ENCODE results near the gene ZNF491. TPM values are rescaled to one million over a fixed set of nuclear protein-coding genes. Genes with fewer than 3 reads are reported as not detected.
"Not testable (repeated sequence)": the region's sequence is repeated elsewhere in the genome, so short reads cannot be mapped to it uniquely, and the experiment has no call there.

ZNF491 gene
- total RNA-seq, 4 donors from 2014 or later: 2.5 to 4.5 (median 3.7) TPM

DNA sequence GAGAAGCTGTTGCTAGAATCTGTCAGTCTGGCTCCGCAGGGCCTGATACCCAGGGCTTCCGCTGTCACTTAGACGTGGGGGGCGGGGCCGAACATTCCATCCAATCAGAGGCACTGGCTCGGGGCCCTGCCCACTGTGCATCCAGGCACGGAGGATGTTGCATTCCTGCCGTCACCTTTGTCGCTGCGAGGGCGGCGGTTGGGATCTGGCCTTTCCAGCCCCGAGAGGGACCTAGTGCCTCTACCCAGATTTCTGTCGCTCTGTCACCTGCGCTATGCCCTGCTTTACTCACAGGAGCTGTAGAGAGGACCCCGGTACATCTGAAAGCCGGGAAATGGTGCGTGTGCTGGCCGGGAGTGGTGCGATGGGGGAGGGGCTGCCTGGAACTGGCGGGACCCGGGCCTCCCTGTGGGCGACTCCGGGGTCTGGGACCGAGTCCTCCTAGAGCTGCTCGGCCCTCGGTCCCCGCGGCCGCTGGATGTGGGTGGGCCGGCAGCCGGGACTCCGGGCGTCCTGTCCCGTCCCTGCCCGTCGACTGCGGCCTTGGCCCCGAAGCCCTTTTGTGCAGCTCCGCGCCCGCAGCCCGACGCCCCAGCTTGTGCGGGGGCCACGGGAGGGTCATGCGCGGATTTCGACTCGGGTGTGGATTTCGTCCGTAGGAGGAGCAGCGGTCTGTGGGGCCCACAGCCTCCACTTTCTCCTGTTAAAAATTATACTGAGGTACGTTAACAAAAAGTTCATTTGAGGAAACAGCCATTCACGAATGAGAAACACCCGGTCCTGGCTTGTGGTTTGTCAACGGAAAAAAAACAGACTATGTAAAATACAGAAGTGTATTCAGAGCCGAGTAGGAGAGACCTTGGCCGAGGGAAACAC is 50.5 kb downstream of the ZNF491 start, which contains the start of gene ZNF439:
Gene ZNF439, plus strand, starts transcription at position 133 of the 876 bp plus-strand sequence. Its CDS starts 142 bp downstream, at position 275.
- under 1% methylated on average over 41 of the region's 59 CpGs for WGBS

DNA sequence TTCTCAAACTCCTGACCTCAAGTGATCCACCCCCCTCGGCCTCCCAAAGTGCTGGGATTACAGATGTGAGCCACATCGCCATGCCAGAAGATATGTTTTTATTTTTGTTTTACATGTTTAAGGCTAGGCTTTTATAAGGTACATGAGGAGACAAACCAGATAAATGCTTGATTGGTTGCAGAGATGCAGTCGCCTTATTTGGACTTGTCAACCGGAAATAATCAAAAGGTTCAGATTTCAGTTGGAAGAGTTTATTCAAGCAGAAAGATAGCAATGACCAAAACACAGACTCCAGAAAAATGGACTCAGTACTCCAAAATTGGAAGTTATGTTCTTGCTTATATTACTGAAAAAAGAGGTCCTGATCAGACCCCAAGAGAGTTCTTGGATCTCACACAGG is 52.0 kb downstream of the ZNF491 start:
- H3K27ac ChIP-seq (replicated peaks in 1 of 4); DNase-seq (ENCODE audit: extremely low spot score); H3K4me3 ChIP-seq; H3K27me3 ChIP-seq; H3K9me3 ChIP-seq; intact Hi-C loops (cut with DNase I): not testable (repeated sequence)
- 95% methylated on average over 4 of the region's 4 CpGs for WGBS
- peaks cover 15 to 25% (median 22%) of the 10 kb centered on the region in 4 donors for H3K4me1 ChIP-seq
- H3K36me3 ChIP-seq: peaks cover 0 to 13% (median 0%) of the 10 kb centered on the region in 4 donors

More for the DNA sequence above, 50.5 kb downstream of the ZNF491 start, which contains the start of gene ZNF439:
- Histone ChIP-seq H3K4me1 (peaks cover 15 to 25% (median 22%) of the 10 kb centered on the region in 4 donors), H3K9me3 (no peaks in the 10 kb centered on the region), H3K27me3 (no peaks in the 10 kb centered on the region), H3K27ac (replicated peaks in 1 of 4) (peak within 1 kb of the TSS; percentile 72 to 87 (median 76)), H3K4me3 (peak within 1 kb of the TSS; percentile 70 to 83 (median 76)), H3K36me3 (peaks cover 0 to 6% (median 0%) of the 10 kb centered on the region in 4 donors)
- TF ChIP-seq POLR2AphosphoS5 (IDR thresholded peaks at IDR 0.05): peak; percentile 78 to 83
- TF ChIP-seq POLR2A (IDR thresholded peaks at IDR 0.05; ENCODE audit: low read depth): no peak
- peak; percentile 98 for DNase-seq (ENCODE audit: extremely low spot score)
- intact Hi-C loops (cut with DNase I): no loop called here

DNA sequence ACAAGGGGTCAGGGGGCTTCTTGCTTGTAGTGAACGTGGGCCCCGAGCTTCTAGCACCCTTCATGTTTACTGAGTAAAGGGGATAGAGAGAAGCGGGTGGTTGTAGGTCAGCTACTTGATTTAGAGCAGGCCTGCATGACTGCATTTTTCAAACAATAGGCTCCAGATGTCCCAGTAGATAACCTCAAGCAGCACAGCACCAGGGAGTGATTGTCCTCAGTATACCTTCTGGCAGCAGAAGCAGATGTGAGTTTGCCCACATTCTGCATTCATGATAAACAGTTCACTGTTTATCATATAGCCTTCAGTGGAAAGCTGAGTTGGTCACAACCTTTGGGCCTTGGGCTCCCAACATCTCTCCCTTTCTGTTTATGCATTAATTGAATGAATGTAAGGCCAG is 55.0 kb downstream of the ZNF491 start:
- Histone ChIP-seq H3K9me3 (no peaks in the 10 kb centered on the region), H3K4me3 (no peak overlapping the region), H3K36me3 (peaks cover 0 to 20% (median 0%) of the 10 kb centered on the region in 4 donors), H3K4me1 (peaks cover 12 to 19% (median 17%) of the 10 kb centered on the region in 4 donors), H3K27me3 (no peaks in the 10 kb centered on the region), H3K27ac (replicated peaks in 1 of 4) (no peak overlapping the region)
- no peak for TF ChIP-seq POLR2AphosphoS5 (IDR thresholded peaks at IDR 0.05)
- TF ChIP-seq POLR2A (IDR thresholded peaks at IDR 0.05; ENCODE audit: low read depth): no peak
- intact Hi-C loops (cut with DNase I): no loop called here
- 75% methylated on average over 3 of the region's 3 CpGs for WGBS
- DNase-seq (ENCODE audit: extremely low spot score): no peak

DNA sequence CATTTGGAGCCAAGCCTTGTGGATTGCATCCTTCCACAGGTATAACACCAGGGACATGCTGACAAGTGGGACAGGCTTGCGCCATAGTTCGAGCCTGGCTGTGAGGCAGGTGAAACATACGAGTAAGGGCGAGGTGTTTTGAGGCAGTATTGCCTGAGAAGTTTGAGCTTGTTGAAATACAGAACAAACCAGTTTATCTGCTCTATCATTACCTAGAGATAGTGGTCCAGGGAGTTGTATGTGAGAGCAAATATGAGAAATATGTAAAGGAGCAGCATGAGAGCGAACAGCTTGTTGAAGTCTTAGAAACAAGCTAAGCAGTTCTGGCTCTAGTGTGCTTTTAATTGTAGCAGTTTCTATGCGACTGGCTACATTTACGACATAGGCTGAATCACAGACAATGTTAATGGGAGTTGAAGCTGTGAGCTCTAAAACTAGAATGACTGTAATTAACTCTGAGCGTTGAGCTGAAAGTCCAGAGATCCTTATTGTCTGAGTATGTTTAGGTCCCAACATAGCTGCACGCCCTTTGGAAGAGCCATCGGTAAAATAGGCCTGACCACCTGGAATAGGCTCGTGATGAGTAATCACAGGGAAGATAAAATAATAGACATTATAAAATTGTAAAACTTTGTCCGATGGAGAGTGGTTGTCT is 58.4 kb downstream of the ZNF491 start:
- intact Hi-C loops (cut with DNase I): no loop called here
- no peak for DNase-seq (ENCODE audit: extremely low spot score)
- H3K4me3 ChIP-seq: no peak overlapping the region

More for the DNA sequence above, 58.4 kb downstream of the ZNF491 start:
- no peak for TF ChIP-seq POLR2A (IDR thresholded peaks at IDR 0.05; ENCODE audit: low read depth)
- TF ChIP-seq EP300 (IDR thresholded peaks at IDR 0.05): no peak
- TF ChIP-seq, protein P1, sequence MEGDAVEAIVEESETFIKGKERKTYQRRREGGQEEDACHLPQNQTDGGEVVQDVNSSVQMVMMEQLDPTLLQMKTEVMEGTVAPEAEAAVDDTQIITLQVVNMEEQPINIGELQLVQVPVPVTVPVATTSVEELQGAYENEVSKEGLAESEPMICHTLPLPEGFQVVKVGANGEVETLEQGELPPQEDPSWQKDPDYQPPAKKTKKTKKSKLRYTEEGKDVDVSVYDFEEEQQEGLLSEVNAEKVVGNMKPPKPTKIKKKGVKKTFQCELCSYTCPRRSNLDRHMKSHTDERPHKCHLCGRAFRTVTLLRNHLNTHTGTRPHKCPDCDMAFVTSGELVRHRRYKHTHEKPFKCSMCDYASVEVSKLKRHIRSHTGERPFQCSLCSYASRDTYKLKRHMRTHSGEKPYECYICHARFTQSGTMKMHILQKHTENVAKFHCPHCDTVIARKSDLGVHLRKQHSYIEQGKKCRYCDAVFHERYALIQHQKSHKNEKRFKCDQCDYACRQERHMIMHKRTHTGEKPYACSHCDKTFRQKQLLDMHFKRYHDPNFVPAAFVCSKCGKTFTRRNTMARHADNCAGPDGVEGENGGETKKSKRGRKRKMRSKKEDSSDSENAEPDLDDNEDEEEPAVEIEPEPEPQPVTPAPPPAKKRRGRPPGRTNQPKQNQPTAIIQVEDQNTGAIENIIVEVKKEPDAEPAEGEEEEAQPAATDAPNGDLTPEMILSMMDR (IDR thresholded peaks at IDR 0.05): no peak
- no peak for TF ChIP-seq POLR2AphosphoS5 (IDR thresholded peaks at IDR 0.05)
- peaks cover 0 to 10% (median 1%) of the 10 kb centered on the region in 4 donors for H3K9me3 ChIP-seq
- WGBS: 96% methylated on average over 12 of the region's 12 CpGs
- H3K27me3 ChIP-seq: no peaks in the 10 kb centered on the region
- peaks cover 0 to 27% (median 0%) of the 10 kb centered on the region in 4 donors for H3K36me3 ChIP-seq
- H3K27ac ChIP-seq (replicated peaks in 1 of 4): no peak overlapping the region
- H3K4me1 ChIP-seq: no peaks in the 10 kb centered on the region

Other genes starting within 250 kb of the ZNF491 start
- gene ELOF1, start 239.3 kb upstream of the ZNF491 start, total RNA-seq: 10 to 100 TPM; 27.0 to 39.1 (median 30.5) TPM
- gene ACP5, start 220.9 kb upstream of the ZNF491 start, total RNA-seq: 10 to 100 TPM in 3 of 4 donors, 1 to 10 TPM in 1; 7.3 to 16.0 (median 13.3) TPM
- 10 to 100 TPM in 1 of 4 donors, 1 to 10 TPM in 3; 7.8 to 10.2 (median 7.9) TPM for gene ZNF627, start 201.0 kb upstream of the ZNF491 start, total RNA-seq
- 1 to 10 TPM; 3.1 to 6.7 (median 5.0) TPM for gene ZNF823, start 59.6 kb upstream of the ZNF491 start, total RNA-seq
- gene ZNF441, start 31.5 kb upstream of the ZNF491 start, total RNA-seq: 1 to 10 TPM; 5.6 to 7.9 (median 6.5) TPM
- gene ZNF440, start 15.8 kb downstream of the ZNF491 start, total RNA-seq: 1 to 10 TPM; 5.5 to 6.9 (median 6.3) TPM
- gene ZNF439, start 50.2 kb downstream of the ZNF491 start, total RNA-seq: 1 to 10 TPM; 6.5 to 9.1 (median 7.1) TPM
- gene ZNF69, start 89.3 kb downstream of the ZNF491 start, total RNA-seq: 1 to 10 TPM; 3.8 to 8.2 (median 6.9) TPM
- gene ZNF700, start 126.6 kb downstream of the ZNF491 start, total RNA-seq: 10 to 100 TPM in 2 of 4 donors, 1 to 10 TPM in 2; 7.6 to 12.0 (median 9.5) TPM
- gene ZNF763, start 166.5 kb downstream of the ZNF491 start, total RNA-seq: 1 to 10 TPM; 3.3 to 7.5 (median 4.8) TPM
- gene ZNF433, start 237.2 kb downstream of the ZNF491 start, total RNA-seq: 1 to 10 TPM; 3.0 to 5.4 (median 4.4) TPM

All from esophagus muscularis mucosa (tissue), 4 donors.